ENCODE results near the gene HIRIP3.

DNA sequence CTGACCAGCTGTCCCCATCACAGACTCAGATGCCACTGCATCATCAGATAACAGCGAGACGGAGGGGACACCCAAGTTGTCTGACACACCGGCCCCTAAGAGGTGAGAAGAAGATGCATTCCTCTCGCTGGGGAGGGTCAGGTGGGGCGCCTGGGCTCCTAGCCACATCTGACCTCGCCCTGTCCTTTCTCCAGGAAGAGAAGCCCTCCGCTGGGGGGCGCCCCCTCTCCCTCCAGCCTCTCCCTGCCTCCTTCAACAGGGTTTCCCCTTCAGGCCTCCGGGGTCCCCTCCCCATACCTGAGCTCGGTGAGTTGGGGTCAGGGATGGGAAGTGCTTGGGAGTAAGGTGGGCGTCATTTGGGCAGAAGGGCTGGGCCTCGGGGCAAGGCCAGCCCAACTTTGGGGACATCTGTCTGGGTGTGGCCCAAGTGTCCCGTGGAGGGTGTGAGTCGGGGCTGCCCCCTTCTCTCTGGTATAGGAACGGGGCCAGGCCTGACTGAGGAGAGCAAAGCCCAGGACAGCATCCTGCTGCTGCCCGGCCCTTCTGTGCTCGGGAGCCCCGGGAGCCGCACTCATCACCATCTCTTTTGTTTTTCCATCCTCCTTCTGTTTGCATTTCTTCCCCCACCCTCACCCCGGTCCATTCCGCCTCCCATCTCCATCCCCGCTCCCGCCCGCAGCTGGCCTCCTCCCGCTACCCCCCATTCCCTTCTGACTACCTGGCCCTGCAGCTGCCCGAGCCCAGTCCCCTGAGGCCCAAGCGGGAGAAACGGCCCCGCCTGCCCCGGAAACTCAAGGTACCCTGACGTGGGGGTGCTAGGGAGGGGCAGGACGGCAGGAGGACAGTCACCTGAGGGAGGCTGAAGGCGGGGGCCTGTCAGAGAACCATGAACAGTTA, 5.6 kb upstream of the HIRIP3 start:
- no peak for TF ChIP-seq POLR2A (IDR thresholded peaks at IDR 0.05; ENCODE audit: low read length)
- TF ChIP-seq GATA1 (IDR thresholded peaks at IDR 0.05; ENCODE audit: low read depth, low read length): no peak

Data from erythroblast (primary cell).